Natural killer cell treated with Interleukin-12 subunit alpha and Interleukin-12 subunit beta and Interleukin-15 and Interleukin-18, amount 100 ng/mL, for 72 hours (primary cell): ENCODE results near the gene MYL5. TPM values are rescaled to one million over a fixed set of nuclear protein-coding genes. Genes with fewer than 3 reads are reported as not detected.
A peak's percentile ranks its signal among the peaks of the same experiment; 100 is the strongest.

Experiments used
- ATAC-seq, 2 donors: fragments of 150-1000 bp; cut with Tn5 transposase in 1 of 2; sonication (Bioruptor Pico), chemical (Tn5 transposase) in 1 of 2; 2 replicates each; pipeline ENCODE4 v1.10.0; 2021
- DNase-seq: peaks from one replicate; pipeline ENCODE4 v3.0.0; 2022; ENCODE audit warnings: low spot score
- H3K27ac Mint-ChIP-seq, 2 donors: 1 replicate in 1 of 2; 2 replicates in 1 of 2; pipeline ENCODE4 v1.8.0; 2022; ENCODE audit warnings: mixed read lengths in 2 of 2, mild to moderate bottlenecking in 1 of 2, moderate library complexity in 1 of 2
- H3K27me3 Mint-ChIP-seq, 2 donors: 1 replicate in 1 of 2; 2 replicates in 1 of 2; pipeline ENCODE4 v1.8.0; 2022; ENCODE audit warnings: mixed read lengths in 2 of 2
- H3K36me3 Mint-ChIP-seq: one replicate; pipeline ENCODE4 v1.8.0; 2022; ENCODE audit warnings: mixed read lengths
- H3K4me1 Mint-ChIP-seq, 2 donors: 1 replicate in 1 of 2; 2 replicates in 1 of 2; pipeline ENCODE4 v1.8.0; 2022; ENCODE audit warnings: low read depth in 2 of 2, mixed read lengths in 2 of 2, mild to moderate bottlenecking in 1 of 2
- H3K4me3 Mint-ChIP-seq: one replicate; pipeline ENCODE4 v1.8.0; 2022; ENCODE audit warnings: mixed read lengths
- H3K9me3 Mint-ChIP-seq: 2 replicates; pipeline ENCODE4 v1.8.0; 2022; ENCODE audit warnings: mixed read lengths
- total RNA-seq, 2 donors: library from RNA; stranded (reverse); gene quantifications; one replicate each; pipeline ENCODE4 v1.2.3, GENCODE V29; 2022

Gene MYL5, protein sequence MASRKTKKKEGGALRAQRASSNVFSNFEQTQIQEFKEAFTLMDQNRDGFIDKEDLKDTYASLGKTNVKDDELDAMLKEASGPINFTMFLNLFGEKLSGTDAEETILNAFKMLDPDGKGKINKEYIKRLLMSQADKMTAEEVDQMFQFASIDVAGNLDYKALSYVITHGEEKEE
- 10 to 100 TPM; 13.5 to 24.6 TPM for total RNA-seq

DNA sequence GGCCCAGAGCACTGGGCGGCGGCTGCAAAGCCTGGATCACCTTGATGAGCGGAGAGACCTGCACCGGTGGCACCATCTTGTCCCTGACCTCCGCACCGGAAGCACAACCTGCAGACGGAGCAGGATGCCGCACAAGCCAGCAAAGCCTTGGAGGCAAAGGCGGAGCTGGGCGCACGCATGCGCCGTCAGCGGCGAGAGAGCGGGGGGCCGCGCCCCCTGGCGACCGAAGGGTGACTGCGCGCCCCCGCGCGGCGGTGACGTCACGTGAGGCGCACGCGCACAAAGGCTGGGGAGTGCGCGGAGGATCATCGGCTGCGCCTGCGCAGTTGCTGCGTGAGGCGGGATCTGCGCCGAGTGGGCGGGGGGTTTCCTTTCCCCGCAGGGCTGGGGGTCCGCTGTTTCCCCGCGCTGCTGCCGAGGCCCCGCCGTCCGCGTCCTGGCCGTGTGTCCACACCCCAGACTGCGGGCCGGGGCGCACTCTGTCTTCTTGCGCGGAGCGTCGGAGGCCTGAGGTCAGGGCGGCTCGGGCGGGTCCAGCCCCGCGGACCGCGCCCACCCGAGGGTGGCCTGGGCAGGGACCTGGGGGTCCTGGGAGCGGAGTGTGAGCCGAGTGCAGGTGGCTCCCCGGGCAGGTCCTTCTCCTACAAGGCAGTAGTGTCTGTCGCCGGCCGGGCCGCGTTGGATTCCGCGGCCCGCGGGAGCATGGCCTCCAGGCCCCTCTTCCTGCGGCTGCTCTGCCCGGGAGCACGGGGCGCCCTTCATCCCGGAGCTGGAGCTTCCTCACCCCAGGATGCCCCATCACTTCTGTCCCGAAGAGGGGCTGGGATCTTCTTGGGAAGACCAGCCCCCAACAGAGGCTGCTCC lies at the start of gene MYL5, which contains the start of gene ATP5ME:
Gene MYL5, plus strand, starts transcription at position 371 of the 864 bp plus-strand sequence. CDS start 3,485 bp downstream, outside the sequence.
Gene ATP5ME, minus strand, starts transcription at position 105 of the 864 bp plus-strand sequence. Its CDS starts 29 bp downstream, at position 76.
- peak within 1 kb of the TSS; percentile 69 to 77 for H3K27ac Mint-ChIP-seq
- no peaks in the 10 kb centered on the region for H3K9me3 Mint-ChIP-seq
- H3K4me3 Mint-ChIP-seq, result peak within 1 kb of the TSS; percentile 88
- H3K36me3 Mint-ChIP-seq, result peaks cover 5% of the 10 kb centered on the region
- peaks cover 7 to 9% of the 10 kb centered on the region in 2 donors for H3K4me1 Mint-ChIP-seq
- DNase-seq (peak; percentile 98), ATAC-seq (peak; percentile 95 to 96)
- no peaks in the 10 kb centered on the region for H3K27me3 Mint-ChIP-seq

DNA sequence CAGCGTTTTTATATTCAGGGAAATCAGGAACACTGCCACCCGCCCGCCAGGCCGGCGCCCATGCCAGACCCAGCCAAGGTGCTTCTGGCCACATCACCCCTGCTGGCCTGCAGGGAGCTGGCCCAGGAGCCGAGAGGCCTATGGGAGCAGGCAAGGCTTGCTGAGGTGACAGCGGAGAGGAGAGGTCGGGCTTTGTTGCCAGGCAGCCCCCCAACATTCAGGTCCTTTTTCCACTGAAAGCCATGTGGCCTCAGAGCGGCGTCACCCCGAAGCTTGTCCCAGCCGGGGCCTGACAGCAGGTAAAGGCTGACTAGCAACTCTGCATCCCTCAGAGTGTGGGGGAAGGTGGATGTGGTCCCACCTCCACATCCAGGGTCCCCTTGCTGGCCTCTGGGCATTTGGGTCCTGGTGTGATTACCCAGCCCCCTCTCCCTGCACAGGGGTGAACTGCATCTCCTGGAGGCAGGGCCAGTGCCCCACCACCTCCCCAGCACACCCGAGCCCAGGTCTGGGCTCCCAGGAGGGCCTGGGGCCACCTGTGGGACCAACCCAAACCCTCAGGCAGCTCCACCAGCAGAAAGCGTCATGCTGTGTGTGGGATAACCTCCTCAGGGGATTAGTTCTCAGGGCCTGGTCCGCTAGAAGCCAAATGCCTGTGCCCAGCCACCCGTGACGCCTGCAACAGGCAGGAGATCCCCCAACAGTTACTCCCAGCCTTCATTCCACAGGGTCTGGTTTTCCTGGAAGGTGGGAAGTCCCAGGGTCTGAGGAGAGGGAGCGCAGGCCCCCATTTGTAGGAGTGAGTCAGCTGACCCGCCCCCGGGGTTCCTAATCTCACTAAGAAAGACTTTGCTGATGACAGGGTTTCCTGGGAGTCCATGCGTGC lies 49.4 kb upstream of the MYL5 start, which contains the start of gene PDE6B:
Gene PDE6B, plus strand, starts transcription at position 869 of the 886 bp plus-strand sequence. CDS start 54 bp downstream, outside the sequence.
- Mint-ChIP-seq H3K36me3 (no peaks in the 10 kb centered on the region), H3K27me3 (peaks cover 0 to 3% of the 10 kb centered on the region in 2 donors), H3K9me3 (no peaks in the 10 kb centered on the region), H3K27ac (no peak within 1 kb of the TSS), H3K4me3 (no peak within 1 kb of the TSS), H3K4me1 (no peaks in the 10 kb centered on the region)
- ATAC-seq (no peak), DNase-seq (no peak)

DNA sequence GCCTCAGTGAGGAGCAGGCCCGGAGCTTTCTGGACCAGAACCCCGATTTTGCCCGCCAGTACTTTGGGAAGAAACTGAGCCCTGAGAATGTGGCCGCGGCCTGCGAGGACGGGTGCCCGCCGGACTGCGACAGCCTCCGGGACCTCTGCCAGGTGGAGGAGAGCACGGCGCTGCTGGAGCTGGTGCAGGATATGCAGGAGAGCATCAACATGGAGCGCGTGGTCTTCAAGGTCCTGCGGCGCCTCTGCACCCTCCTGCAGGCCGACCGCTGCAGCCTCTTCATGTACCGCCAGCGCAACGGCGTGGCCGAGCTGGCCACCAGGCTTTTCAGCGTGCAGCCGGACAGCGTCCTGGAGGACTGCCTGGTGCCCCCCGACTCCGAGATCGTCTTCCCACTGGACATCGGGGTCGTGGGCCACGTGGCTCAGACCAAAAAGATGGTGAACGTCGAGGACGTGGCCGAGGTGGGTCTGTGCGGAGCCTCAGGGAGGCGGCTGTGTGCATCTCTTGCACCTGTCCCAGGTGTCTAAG lies 48.6 kb upstream of the MYL5 start:
- Mint-ChIP-seq H3K27ac (no peak overlapping the region), H3K4me1 (no peaks in the 10 kb centered on the region), H3K36me3 (no peaks in the 10 kb centered on the region), H3K27me3 (peaks cover 0 to 3% of the 10 kb centered on the region in 2 donors), H3K4me3 (no peak overlapping the region), H3K9me3 (no peaks in the 10 kb centered on the region)
- ATAC-seq, result no peak
- DNase-seq, result no peak

DNA sequence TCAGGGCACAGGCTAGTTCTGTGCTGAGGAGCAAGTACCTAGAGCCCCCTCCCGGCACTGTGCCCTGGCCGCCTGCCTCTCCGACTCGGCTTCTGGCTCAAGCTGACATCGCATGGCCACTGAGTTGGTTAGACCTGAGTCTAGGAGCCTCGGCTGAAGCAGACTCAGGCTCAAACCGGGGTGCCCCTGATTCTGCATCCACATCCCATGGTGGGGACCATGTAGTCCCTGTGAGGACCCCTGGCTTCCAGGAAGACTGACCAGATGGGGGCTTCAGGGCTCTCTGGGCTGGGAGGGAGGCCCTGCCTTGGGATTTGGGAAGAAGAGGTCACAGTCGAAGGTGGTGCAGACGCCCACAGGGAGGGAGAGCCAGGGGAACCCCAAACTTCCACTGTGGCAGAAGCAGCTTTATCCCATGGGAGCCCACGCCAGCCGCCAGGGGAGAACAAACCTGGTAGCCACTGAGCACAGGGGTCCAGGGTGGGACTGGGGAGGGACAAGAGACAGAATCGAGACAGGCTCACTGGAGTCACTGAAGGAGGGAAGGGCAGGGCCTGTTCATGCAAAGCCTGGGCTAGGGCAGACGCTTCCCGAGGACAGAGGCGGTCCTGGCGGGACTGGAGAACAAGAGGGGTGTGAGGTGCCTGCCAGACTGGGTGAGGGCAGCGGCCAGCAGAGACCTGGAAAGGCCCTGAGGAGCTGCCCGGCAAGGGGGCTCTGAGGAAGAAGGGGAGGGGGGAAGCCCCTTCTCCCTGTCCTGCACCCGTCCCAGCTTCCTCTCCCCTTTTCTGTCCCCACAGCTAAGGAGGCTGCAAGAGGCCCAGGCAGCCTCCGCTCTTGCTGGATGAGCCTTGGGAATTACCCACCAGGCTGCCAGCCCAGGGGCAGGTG lies 47.9 kb upstream of the MYL5 start:
- Mint-ChIP-seq H3K27ac (no peak overlapping the region), H3K9me3 (peaks cover 2% of the 10 kb centered on the region), H3K4me1 (no peaks in the 10 kb centered on the region), H3K36me3 (no peaks in the 10 kb centered on the region), H3K27me3 (peaks cover 0 to 3% of the 10 kb centered on the region in 2 donors), H3K4me3 (no peak overlapping the region)
- no peak for DNase-seq
- ATAC-seq, result no peak

DNA sequence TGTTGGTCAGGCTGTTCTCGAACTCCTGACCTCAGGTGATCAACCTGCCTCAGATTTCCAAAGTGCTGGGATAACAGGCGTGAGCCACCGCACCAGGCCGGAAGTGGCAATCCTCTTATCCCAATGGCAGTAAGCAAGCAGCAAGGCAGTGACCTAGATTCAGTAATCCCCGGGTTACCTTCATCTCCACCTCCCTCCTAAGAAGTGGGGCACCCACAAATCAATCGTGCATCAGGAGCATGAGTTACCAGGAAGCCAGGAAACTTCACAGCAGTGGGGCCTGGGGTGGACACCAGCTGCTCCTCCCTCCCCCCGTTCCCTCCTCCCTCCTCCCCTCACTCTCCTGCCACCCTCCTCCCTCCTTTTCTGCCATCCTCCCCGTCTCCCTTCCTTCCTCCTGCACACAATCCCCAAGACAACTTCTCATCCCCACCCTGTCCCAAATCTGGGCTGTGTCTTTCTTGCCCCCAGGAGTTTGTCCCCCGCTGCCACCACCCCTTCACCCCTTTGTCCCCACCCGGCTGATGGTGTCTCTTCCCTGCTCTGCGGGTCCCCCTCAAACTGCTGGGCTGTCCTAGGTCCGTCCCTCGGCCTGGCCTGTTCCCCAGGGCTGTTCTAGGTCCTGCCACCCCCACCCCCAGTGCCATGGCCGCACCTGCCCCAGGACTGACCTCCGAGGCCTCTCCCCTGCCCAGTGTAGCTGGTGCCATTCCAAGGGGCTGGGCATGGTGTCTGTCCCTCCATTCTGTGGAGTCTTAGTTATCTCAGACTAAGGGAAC lies 46.8 kb upstream of the MYL5 start:
- H3K9me3 Mint-ChIP-seq, result peaks cover 3% of the 10 kb centered on the region
- H3K27ac Mint-ChIP-seq, result no peak overlapping the region
- no peak overlapping the region for H3K4me3 Mint-ChIP-seq
- H3K36me3 Mint-ChIP-seq, result no peaks in the 10 kb centered on the region
- ATAC-seq (no peak), DNase-seq (no peak)
- peaks cover 0 to 3% of the 10 kb centered on the region in 2 donors for H3K27me3 Mint-ChIP-seq
- H3K4me1 Mint-ChIP-seq, result no peaks in the 10 kb centered on the region

DNA sequence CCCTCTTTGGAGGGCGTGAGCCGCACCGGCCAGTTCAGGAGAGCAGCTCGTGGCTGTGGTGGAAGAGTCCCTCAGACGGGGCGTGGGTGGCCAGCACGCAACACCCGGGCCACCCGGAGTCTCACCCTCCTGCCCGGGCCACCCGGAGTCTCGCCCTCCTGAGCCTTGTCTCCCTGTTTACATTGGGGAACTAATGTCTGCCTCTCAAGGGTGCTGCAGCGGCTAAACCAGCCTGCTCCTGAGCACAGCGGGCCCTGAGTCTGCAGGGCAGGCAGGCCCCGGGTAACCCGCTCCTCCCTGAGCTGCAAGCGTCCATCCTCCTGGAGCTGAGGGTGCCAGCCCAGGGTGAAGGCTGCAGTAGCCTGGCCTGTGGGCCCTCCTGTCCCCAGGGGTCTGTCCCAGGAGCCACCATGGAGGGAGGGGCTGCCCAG lies 46.0 kb upstream of the MYL5 start:
- Mint-ChIP-seq H3K4me1 (no peaks in the 10 kb centered on the region), H3K27me3 (peaks cover 0 to 3% of the 10 kb centered on the region in 2 donors), H3K36me3 (no peaks in the 10 kb centered on the region), H3K9me3 (peaks cover 3% of the 10 kb centered on the region), H3K4me3 (no peak overlapping the region), H3K27ac (no peak overlapping the region)
- ATAC-seq, result no peak
- DNase-seq, result no peak

DNA sequence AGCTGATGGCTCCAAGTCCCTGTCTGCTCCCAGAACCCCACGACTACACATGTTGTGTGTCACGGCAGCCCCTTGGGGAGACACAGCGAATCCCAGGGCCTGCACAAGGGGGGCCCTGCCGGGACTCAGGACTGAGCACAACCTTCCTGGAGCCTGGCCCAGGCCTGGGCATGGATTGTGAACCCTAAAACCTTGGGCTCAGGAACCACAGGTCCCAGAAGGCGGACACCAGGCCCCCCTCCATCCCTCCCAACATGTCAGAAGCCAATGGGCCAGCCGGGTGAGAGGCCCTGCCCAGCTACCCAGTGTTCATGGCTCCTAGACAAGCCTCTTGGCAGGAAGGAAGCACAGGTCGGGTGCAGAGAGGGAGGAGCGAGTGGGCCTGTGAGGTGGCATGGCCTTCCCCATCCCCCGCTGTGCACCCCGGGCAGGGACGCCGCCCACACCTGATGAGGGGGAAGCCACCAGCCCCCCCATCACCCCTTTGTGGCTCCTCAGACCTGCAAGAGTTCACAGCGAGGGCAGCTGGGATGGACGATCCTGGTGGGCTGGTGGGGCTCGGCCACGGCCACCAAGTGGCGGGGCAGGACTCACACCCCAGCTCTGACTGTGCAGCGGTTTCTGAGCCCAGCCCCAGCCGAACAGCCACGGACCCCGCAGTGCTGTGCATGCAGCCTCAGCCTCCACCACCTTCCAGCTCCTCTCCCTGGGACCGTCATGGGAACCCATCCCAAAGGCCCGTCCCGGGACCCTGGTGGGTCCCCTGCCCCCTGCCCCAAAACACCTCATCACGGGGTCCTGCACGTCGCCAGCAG lies 45.3 kb upstream of the MYL5 start:
- Mint-ChIP-seq H3K27me3 (peaks cover 0 to 3% of the 10 kb centered on the region in 2 donors), H3K4me3 (no peak overlapping the region), H3K9me3 (peaks cover 3% of the 10 kb centered on the region), H3K4me1 (no peaks in the 10 kb centered on the region), H3K27ac (no peak overlapping the region), H3K36me3 (no peaks in the 10 kb centered on the region)
- DNase-seq (no peak), ATAC-seq (no peak)

DNA sequence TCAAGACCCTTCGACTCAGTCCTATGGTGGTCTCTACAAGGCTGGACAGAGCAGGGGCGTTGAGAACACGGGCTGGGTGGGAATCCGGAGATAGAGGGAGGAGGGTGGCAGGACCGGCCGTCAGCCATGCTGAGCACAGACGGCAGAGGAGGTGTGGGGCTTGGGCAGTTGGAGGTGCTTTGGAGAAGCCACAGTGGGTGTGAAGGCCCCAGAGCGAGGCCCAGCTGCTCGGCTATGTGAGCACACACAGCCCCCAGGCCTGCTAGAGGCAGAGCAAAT lies 44.8 kb upstream of the MYL5 start:
- DNase-seq, result no peak
- Mint-ChIP-seq H3K4me3 (no peak overlapping the region), H3K27me3 (no peaks in the 10 kb centered on the region), H3K9me3 (peaks cover 3% of the 10 kb centered on the region), H3K27ac (no peak overlapping the region), H3K36me3 (no peaks in the 10 kb centered on the region), H3K4me1 (no peaks in the 10 kb centered on the region)
- ATAC-seq, result no peak

DNA sequence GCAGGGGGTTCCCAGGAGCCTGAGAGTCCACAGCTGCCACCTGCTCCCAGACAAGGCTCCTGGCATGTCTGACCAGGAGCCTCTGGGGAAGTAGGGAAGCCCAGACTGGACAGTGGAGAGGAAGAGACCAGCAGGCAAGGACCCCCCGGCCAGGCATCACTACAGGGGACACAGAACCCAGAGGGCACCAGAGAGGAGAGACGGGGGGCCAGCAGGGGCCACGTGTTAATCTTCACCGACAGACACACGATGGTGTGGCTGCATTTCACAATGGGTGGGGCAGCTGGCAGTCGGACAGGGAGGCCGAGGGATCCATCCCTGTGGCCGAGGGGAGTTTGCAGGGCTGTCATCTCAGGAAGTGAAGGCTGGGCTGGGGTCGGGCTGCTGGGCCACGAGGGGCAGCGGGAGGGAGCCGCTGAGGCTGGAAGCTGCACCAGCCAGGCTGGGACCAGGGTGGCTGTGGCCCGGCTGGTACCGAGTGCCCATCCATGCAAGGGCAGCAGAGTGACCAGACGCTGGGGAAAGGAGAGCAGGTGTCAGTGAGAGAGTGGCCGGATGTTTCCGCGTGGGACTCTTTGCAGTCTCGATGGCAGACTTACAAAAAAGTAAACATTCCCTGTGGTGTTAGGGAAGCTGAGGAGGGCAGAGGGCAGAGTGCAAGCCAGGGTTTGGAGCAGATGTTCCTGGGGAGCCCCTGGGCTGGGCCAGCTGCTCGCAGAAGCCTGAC lies 44.3 kb upstream of the MYL5 start:
- DNase-seq, result no peak

DNA sequence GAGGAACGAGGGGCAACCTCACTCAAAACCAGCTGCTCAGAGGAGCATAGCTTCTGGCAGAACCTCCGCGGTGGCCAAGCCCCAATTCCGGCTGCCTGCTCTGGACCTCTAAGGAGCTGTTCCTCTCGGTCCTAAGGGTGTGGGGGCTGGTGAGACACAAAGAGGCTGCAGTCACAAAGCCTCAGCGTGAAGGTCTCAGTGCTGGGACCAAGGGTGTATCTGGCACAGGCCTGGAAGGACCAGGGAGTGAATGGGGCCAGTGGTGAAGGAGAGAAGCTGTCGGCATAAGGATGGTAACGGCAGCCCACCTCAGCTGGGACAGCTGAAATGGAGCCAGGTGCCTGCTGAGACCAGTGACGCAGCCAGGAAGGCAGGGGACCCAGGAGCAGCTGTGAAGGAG lies 43.7 kb upstream of the MYL5 start:
- peaks cover 0 to 2% of the 10 kb centered on the region in 2 donors for H3K27me3 Mint-ChIP-seq
- no peaks in the 10 kb centered on the region for H3K4me1 Mint-ChIP-seq
- no peak overlapping the region for H3K4me3 Mint-ChIP-seq
- H3K9me3 Mint-ChIP-seq, result peaks cover 3% of the 10 kb centered on the region
- DNase-seq (no peak), ATAC-seq (no peak)
- H3K27ac Mint-ChIP-seq, result no peak overlapping the region
- no peaks in the 10 kb centered on the region for H3K36me3 Mint-ChIP-seq

More for the DNA sequence above, 44.3 kb upstream of the MYL5 start:
- no peak overlapping the region for H3K4me3 Mint-ChIP-seq
- no peak for ATAC-seq
- H3K4me1 Mint-ChIP-seq, result no peaks in the 10 kb centered on the region
- H3K27ac Mint-ChIP-seq, result no peak overlapping the region
- H3K9me3 Mint-ChIP-seq, result peaks cover 3% of the 10 kb centered on the region
- no peaks in the 10 kb centered on the region for H3K27me3 Mint-ChIP-seq
- no peaks in the 10 kb centered on the region for H3K36me3 Mint-ChIP-seq

DNA sequence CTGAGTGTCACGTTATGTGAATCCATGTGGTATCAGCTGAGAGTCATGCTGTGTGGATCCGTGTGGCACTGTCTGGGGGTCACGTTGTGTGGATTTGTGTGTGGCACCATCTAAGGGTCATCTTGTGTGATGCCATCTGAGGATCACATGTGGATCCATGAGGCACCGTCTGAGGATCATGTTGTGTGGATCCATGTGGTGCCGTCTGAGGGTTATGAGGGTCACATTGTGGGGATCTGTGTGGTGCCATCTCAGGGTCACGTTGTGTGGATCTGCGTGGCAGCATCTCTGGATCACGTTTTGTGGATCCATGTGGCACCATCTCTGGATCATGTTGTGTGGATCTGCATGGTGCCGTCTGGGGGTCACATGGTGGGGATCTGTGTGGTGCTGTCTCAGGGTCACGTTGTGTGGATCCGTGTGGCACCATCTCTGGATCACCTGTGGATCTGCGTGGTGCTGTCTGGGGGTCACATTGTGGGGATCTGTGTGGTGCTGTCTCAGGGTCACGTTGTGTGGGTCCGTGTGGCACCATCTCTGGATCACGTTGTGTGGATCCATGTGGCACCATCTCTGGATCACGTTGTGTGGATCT lies 42.0 kb upstream of the MYL5 start:
- Mint-ChIP-seq H3K36me3 (no peaks in the 10 kb centered on the region), H3K27me3 (peaks cover 0 to 2% of the 10 kb centered on the region in 2 donors), H3K9me3 (peaks cover 3% of the 10 kb centered on the region), H3K27ac (no peak overlapping the region), H3K4me3 (no peak overlapping the region), H3K4me1 (no peaks in the 10 kb centered on the region)
- no peak for ATAC-seq
- DNase-seq, result no peak
